ENCODE results near the gene SLC25A41.

DNA sequence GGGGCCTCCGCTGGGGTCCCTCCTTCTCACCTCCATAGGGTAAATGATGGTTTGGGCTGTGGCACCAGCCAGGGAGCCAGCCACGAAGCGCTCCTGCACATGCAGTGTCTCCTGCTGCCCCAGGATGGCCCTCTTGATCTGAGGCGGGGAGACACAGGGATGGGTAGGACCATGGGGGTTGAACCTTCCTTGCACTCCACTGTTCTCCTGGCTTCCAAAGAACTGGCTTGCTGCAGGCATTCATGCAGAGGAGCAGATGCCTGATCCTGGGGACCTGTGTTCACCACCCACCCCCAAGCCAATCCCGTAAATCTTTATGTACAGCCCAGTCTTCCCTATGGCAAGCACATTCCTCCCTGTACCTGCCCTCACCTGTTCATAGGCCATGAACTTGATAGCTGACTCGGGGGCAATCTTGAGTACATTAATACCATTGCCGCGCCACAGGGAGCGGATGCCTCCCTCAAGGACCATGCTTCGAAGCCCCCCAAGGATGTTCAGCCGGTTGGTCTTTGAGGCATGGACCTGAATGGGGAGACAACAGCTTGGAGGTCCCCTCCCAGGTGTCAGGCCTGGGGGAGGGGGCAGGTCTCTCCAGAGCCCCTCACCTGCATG is 20.5 kb upstream of the SLC25A41 start:
- TF ChIP-seq, protein P1, sequence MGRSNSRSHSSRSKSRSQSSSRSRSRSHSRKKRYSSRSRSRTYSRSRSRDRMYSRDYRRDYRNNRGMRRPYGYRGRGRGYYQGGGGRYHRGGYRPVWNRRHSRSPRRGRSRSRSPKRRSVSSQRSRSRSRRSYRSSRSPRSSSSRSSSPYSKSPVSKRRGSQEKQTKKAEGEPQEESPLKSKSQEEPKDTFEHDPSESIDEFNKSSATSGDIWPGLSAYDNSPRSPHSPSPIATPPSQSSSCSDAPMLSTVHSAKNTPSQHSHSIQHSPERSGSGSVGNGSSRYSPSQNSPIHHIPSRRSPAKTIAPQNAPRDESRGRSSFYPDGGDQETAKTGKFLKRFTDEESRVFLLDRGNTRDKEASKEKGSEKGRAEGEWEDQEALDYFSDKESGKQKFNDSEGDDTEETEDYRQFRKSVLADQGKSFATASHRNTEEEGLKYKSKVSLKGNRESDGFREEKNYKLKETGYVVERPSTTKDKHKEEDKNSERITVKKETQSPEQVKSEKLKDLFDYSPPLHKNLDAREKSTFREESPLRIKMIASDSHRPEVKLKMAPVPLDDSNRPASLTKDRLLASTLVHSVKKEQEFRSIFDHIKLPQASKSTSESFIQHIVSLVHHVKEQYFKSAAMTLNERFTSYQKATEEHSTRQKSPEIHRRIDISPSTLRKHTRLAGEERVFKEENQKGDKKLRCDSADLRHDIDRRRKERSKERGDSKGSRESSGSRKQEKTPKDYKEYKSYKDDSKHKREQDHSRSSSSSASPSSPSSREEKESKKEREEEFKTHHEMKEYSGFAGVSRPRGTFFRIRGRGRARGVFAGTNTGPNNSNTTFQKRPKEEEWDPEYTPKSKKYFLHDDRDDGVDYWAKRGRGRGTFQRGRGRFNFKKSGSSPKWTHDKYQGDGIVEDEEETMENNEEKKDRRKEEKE (IDR thresholded peaks at IDR 0.05), result no peak
- TF ChIP-seq, protein P2, sequence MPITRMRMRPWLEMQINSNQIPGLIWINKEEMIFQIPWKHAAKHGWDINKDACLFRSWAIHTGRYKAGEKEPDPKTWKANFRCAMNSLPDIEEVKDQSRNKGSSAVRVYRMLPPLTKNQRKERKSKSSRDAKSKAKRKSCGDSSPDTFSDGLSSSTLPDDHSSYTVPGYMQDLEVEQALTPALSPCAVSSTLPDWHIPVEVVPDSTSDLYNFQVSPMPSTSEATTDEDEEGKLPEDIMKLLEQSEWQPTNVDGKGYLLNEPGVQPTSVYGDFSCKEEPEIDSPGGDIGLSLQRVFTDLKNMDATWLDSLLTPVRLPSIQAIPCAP (CRISPR knock-in tag; IDR thresholded peaks at IDR 0.05; ENCODE audit: low read depth), result no peak
- no peak for TF ChIP-seq MEIS1 (CRISPR knock-in tag; IDR thresholded peaks at IDR 0.05; ENCODE audit: borderline replicate concordance)
- TF ChIP-seq SAP130 (CRISPR knock-in tag; IDR thresholded peaks at IDR 0.05; ENCODE audit: low read depth), result no peak
- no peak for TF ChIP-seq SMARCC2 (IDR thresholded peaks at IDR 0.05)
- TF ChIP-seq RAD21 (CRISPR knock-in tag; IDR thresholded peaks at IDR 0.05), result no peak

All from HepG2 (cell line).